Stimulated activated CD8-positive, alpha-beta memory T cell treated with anti-CD3 and anti-CD28 coated beads, Interleukin-7, amount 100 ng/mL, for 48 hours (primary cell): ENCODE data around the gene HNF1A.

Experiments used
- DNase-seq, 2 donors: peaks; one replicate each; pipeline ENCODE4 v3.0.0-alpha.2; 2020; ENCODE audit warnings: low read depth in 1 of 2; ENCODE audit errors: extremely low read depth in 1 of 2

Gene HNF1A

GRCh38 chr12:120983759-120984158 lies 5.4 kb downstream of the HNF1A start:
- DNase-seq: no peak

GRCh38 chr12:120984351-120984898 lies 6.1 kb downstream of the HNF1A start:
- no peak for DNase-seq

- DNase-seq: no peak
Observed at GRCh38 chr12:120988234-120988633, 9.9 kb downstream of the HNF1A start.

GRCh38 chr12:120988658-120989057 lies 10.3 kb downstream of the HNF1A start:
- no peak for DNase-seq

GRCh38 chr12:120989687-120990086 lies 11.3 kb downstream of the HNF1A start:
- DNase-seq: no peak

- no peak for DNase-seq
Observed at GRCh38 chr12:120990487-120991055, 12.2 kb downstream of the HNF1A start.

- DNase-seq: no peak
Observed at GRCh38 chr12:120991965-120992364, 13.6 kb downstream of the HNF1A start.

GRCh38 chr12:120992989-120993388 lies 14.6 kb downstream of the HNF1A start:
- DNase-seq: no peak

GRCh38 chr12:120993496-120993895 lies 15.2 kb downstream of the HNF1A start:
- DNase-seq: no peak

GRCh38 chr12:120994059-120994458 lies 15.7 kb downstream of the HNF1A start:
- DNase-seq: no peak

- DNase-seq: no peak
Observed at GRCh38 chr12:120994589-120995337, 16.4 kb downstream of the HNF1A start.

- no peak for DNase-seq
Observed at GRCh38 chr12:120996133-120996746, 17.9 kb downstream of the HNF1A start.

GRCh38 chr12:120997448-120997847 lies 19.1 kb downstream of the HNF1A start:
- no peak for DNase-seq

- no peak for DNase-seq
Observed at GRCh38 chr12:120998435-120998834, 20.1 kb downstream of the HNF1A start.

GRCh38 chr12:120999191-121000120 lies 21.1 kb downstream of the HNF1A start:
- DNase-seq: no peak

GRCh38 chr12:121000530-121000929 lies 22.2 kb downstream of the HNF1A start:
- no peak for DNase-seq

- DNase-seq: no peak
Observed at GRCh38 chr12:121001060-121001459, 22.7 kb downstream of the HNF1A start.

GRCh38 chr12:121001841-121002483 lies 23.6 kb downstream of the HNF1A start:
- DNase-seq: no peak

GRCh38 chr12:121003650-121004049 lies 25.3 kb downstream of the HNF1A start:
- no peak for DNase-seq

- no peak for DNase-seq
Observed at GRCh38 chr12:121004253-121004815, 26.0 kb downstream of the HNF1A start.
